ENCODE results near the gene PRICKLE1. TPM values are rescaled to one million over a fixed set of nuclear protein-coding genes. Genes with fewer than 3 reads are reported as not detected.

Gene PRICKLE1
- polyA plus RNA-seq, 1 donor (not counting 4 experiments of a cell fraction or from before 2014, with no cell fraction given) = 3.5 TPM

- Histone ChIP-seq H2AFZ (ENCODE audit: control insufficient read depth, low read length) (no peak overlapping the region), H4K20me1 (ENCODE audit: control insufficient read depth, extremely low read depth, insufficient read depth, low read length) (no peaks in the 10 kb centered on the region), H3K4me3 (ENCODE audit: control insufficient read depth in 2 of 3, extremely low read depth in 1 of 3, insufficient read depth in 2 of 3, low read depth in 1 of 3, low read length in 3 of 3) (no peak overlapping the region), H3K36me3 (ENCODE audit: control insufficient read depth in 2 of 2, extremely low read depth in 1 of 2, insufficient read depth in 2 of 2, low read length in 2 of 2) (no peaks in the 10 kb centered on the region), H3K4me1 (ENCODE audit: control insufficient read depth, extremely low read depth, insufficient read depth, low read length) (no peaks in the 10 kb centered on the region), H3K9ac (ENCODE audit: control insufficient read depth, extremely low read depth, insufficient read depth, low read length) (no peak overlapping the region), H3K4me2 (ENCODE audit: control insufficient read depth, extremely low read depth, insufficient read depth, low read depth, low read length) (no peak overlapping the region), H3K27ac (ENCODE audit: control insufficient read depth, insufficient read depth, low read length) (no peak overlapping the region), H3K79me2 (ENCODE audit: control insufficient read depth, insufficient read depth, low read length) (peaks cover 1% of the 10 kb centered on the region), H3K9me1 (ENCODE audit: control insufficient read depth, extremely low read depth, insufficient read depth, low read length) (no peaks in the 10 kb centered on the region), H3K9me3 (ENCODE audit: control insufficient read depth, low read depth, low read length) (no peaks in the 10 kb centered on the region), H3K27me3 (ENCODE audit: control insufficient read depth, extremely low read depth, insufficient read depth, low read length) (no peaks in the 10 kb centered on the region)
- dilution Hi-C loops (cut with MboI; ENCODE audit: extremely low pct_ligation_motif_present, low sequenced_read_pairs) = no loop called here
- FAIRE-seq (no peak), DNase-seq (ENCODE audit: low read depth, low spot score) (no peak)
- no peak for TF ChIP-seq CTCF (optimal IDR thresholded peaks at IDR 0.05 in 1 of 3, IDR thresholded peaks at IDR 0.05 in 1 of 3, conservative IDR thresholded peaks at IDR 0.05 in 1 of 3; ENCODE audit: extremely low read depth in 1 of 3, insufficient read depth in 2 of 3, low read length in 3 of 3)
- no peak for TF ChIP-seq EZH2 (IDR thresholded peaks at IDR 0.05; ENCODE audit: low read length)
Measured at GRCh38 chr12:42409471-42409870, 180.1 kb downstream of the PRICKLE1 start.

GRCh38 chr12:42407306-42407705 lies 182.2 kb downstream of the PRICKLE1 start:
- no peak overlapping the region for H3K27ac ChIP-seq (ENCODE audit: control insufficient read depth, insufficient read depth, low read length)
- H3K79me2 ChIP-seq (ENCODE audit: control insufficient read depth, insufficient read depth, low read length) = peaks cover 1% of the 10 kb centered on the region
- no peaks in the 10 kb centered on the region for H4K20me1 ChIP-seq (ENCODE audit: control insufficient read depth, extremely low read depth, insufficient read depth, low read length)
- no peak overlapping the region for H3K4me2 ChIP-seq (ENCODE audit: control insufficient read depth, extremely low read depth, insufficient read depth, low read depth, low read length)
- TF ChIP-seq CTCF (optimal IDR thresholded peaks at IDR 0.05 in 1 of 3, IDR thresholded peaks at IDR 0.05 in 1 of 3, conservative IDR thresholded peaks at IDR 0.05 in 1 of 3; ENCODE audit: extremely low read depth in 1 of 3, insufficient read depth in 2 of 3, low read length in 3 of 3) = no peak
- no peak for TF ChIP-seq EZH2 (IDR thresholded peaks at IDR 0.05; ENCODE audit: low read length)
- H3K9ac ChIP-seq (ENCODE audit: control insufficient read depth, extremely low read depth, insufficient read depth, low read length) = no peak overlapping the region
- dilution Hi-C loops (cut with MboI; ENCODE audit: extremely low pct_ligation_motif_present, low sequenced_read_pairs) = no loop called here
- H3K4me3 ChIP-seq (ENCODE audit: control insufficient read depth in 2 of 3, extremely low read depth in 1 of 3, insufficient read depth in 2 of 3, low read depth in 1 of 3, low read length in 3 of 3) = no peak overlapping the region
- H3K9me1 ChIP-seq (ENCODE audit: control insufficient read depth, extremely low read depth, insufficient read depth, low read length) = no peaks in the 10 kb centered on the region
- H3K4me1 ChIP-seq (ENCODE audit: control insufficient read depth, extremely low read depth, insufficient read depth, low read length) = no peaks in the 10 kb centered on the region
- H3K27me3 ChIP-seq (ENCODE audit: control insufficient read depth, extremely low read depth, insufficient read depth, low read length) = no peaks in the 10 kb centered on the region
- FAIRE-seq (no peak), DNase-seq (ENCODE audit: low read depth, low spot score) (no peak)
- H3K9me3 ChIP-seq (ENCODE audit: control insufficient read depth, low read depth, low read length) = no peaks in the 10 kb centered on the region
- no peak overlapping the region for H2AFZ ChIP-seq (ENCODE audit: control insufficient read depth, low read length)
- no peaks in the 10 kb centered on the region for H3K36me3 ChIP-seq (ENCODE audit: control insufficient read depth in 2 of 2, extremely low read depth in 1 of 2, insufficient read depth in 2 of 2, low read length in 2 of 2)

Small RNA genes within 50 kb of the gene (small RNA-seq; reads per million reads assigned to genes)
- gene AC079600.1 (ENCODE audit: insufficient read length in 3 of 3, low read depth in 3 of 3, low replicate concordance in 1 of 3) (0 reads per million in 3 experiments), gene AC079600.2 (ENCODE audit: insufficient read length in 3 of 3, low read depth in 3 of 3, low replicate concordance in 1 of 3) (0 reads per million in 3 experiments), gene RF00019 (ENCODE audit: insufficient read length in 3 of 3, low read depth in 3 of 3, low replicate concordance in 1 of 3) (0 reads per million in 3 experiments)
